Putamen (tissue), 1 donor: ENCODE data around the gene CPA1.

Experiments used
- DNase-seq: peaks from one replicate; pipeline ENCODE4 v3.0.0-alpha.2; 2016; ENCODE audit warnings: low spot score

Gene CPA1

GRCh38 chr7:130356121-130356875 lies 24.0 kb upstream of the CPA1 start:
- DNase-seq: no peak

- peak; percentile 63 for DNase-seq
Observed at GRCh38 chr7:130356876-130357611, 23.2 kb upstream of the CPA1 start.

GRCh38 chr7:130358471-130358870 lies 21.8 kb upstream of the CPA1 start:
- DNase-seq: no peak

GRCh38 chr7:130359276-130359857 lies 20.9 kb upstream of the CPA1 start:
- no peak for DNase-seq

GRCh38 chr7:130360518-130360917 lies 19.8 kb upstream of the CPA1 start:
- no peak for DNase-seq

GRCh38 chr7:130361681-130362080 lies 18.6 kb upstream of the CPA1 start:
- no peak for DNase-seq

- no peak for DNase-seq
Observed at GRCh38 chr7:130362251-130362816, 18.0 kb upstream of the CPA1 start.

- DNase-seq: no peak
Observed at GRCh38 chr7:130363026-130363847, 17.1 kb upstream of the CPA1 start.

- DNase-seq: no peak
Observed at GRCh38 chr7:130364451-130364850, 15.8 kb upstream of the CPA1 start.

- DNase-seq: no peak
Observed at GRCh38 chr7:130365088-130365487, 15.2 kb upstream of the CPA1 start.

- no peak for DNase-seq
Observed at GRCh38 chr7:130365511-130366441, 14.5 kb upstream of the CPA1 start.

GRCh38 chr7:130366564-130366963 lies 13.7 kb upstream of the CPA1 start:
- no peak for DNase-seq

- DNase-seq: no peak
Observed at GRCh38 chr7:130367088-130367755, 13.1 kb upstream of the CPA1 start.

- no peak for DNase-seq
Observed at GRCh38 chr7:130367836-130368746, 12.2 kb upstream of the CPA1 start.

- no peak for DNase-seq
Observed at GRCh38 chr7:130369110-130369711, 11.1 kb upstream of the CPA1 start.

GRCh38 chr7:130369831-130370550 lies 10.3 kb upstream of the CPA1 start:
- no peak for DNase-seq

GRCh38 chr7:130371046-130371445 lies 9.2 kb upstream of the CPA1 start:
- no peak for DNase-seq
